Measurements from ENCODE around the gene NBEA. TPM values are rescaled to one million over a fixed set of nuclear protein-coding genes. Genes with fewer than 3 reads are reported as not detected.

The NBEA gene
- polyA plus RNA-seq, 4 donors, result 16.1 to 18.6 (median 17.2) TPM

DNA sequence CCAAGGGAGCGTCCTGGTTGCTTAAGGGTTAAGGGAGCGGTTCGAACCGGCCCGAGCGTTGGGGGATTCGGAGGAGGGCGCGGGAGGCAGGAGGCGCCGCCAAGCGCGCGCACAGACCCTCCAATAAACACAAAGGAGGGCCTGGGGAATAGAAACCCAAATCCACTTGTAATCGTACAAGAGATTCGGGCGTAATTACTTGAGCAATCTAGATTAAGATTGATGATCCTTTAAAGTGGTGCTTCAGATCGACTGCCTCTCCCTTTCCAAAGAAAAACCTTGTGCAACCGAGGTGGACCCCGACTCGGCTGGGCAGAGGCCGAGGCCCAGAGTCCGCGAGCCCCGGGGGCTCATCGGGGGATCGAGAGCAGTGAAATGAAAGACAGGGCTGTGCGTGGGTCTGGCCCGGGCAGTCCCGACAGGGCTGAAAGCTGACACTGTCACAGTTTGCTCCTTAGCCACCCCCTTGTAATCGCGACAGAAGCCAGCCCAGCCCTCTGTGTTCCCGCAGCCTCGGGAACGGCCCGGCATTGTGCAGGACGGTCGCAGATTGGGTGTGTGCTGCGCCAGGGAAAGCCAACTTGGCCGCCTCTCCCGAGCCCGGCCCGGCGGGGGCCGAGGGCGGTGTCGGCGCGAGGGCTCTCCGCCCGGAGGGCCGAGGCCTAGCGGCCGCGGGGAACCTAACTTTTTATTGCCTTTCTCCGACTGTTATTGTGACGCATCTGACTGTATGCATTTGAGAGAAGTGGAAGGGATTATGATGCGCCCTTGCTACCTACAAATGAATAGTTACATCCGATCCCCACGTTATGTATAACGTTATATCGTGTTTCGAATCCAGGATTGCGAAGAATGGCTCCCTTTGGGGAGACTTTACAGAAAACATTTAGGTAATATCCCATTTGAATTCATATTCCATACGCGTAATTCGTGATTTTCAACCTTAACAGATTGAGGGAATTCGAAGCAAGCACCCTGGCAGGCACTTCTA is 528.9 kb downstream of the NBEA start:
- DNase-seq (ENCODE audit: low read depth in 4 of 4, low spot score in 3 of 4), result no peak

DNA sequence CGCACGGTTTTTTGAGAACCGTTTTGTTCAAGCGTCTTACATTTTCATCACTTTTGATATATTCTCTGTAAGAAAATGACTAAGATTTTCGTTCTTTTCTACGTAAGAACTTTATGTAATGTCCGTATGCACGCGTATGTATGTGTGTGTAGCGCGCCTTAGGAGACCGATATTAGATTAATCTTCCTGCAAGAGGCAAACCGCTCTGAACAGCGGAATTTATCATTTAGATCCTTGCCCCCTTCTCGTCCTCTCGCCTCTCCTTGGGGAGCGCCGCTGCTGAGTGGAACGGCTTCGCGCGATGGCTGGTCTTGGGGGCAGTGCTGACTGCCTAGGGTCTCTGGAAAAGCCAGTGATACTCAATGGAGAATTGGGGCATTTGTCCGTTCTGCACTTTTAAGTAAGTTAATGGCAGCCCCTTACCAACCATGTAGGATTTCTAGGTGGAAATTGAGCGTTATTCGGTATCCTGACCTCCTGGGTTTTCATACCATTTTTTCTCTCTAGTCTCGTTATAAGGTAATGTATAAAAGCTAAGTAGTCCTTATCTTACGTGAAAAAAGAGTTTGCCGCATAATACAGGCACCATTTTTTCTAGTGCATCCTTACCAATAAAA is 529.7 kb downstream of the NBEA start:
- no peak for DNase-seq (ENCODE audit: low read depth in 4 of 4, low spot score in 3 of 4)

DNA sequence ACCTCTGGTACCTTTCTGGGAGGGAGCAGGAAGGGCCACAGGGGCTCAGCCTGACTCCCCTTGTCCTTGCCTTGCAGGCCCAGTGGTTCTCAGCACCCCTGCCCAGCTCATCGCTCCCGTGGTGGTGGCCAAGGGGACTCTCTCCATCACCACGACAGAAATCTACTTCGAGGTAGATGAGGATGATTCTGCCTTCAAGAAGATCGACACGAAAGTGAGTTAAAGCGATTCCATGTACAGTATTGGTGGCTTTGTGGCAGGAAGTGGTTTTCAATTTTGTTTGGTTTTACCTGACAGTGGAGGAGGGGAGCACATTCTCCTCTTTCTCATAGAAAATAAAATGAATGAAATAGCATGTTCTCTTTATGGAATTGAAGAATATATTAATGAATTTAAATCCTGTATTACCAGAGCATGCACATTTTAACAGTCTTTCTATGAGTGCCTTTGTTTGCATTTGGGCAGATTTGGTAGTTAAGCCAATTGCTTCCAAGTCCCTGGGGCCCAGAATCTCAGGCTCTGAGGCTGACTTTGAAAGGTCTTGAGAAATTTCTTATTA is 530.3 kb downstream of the NBEA start:
- DNase-seq (ENCODE audit: low read depth in 4 of 4, low spot score in 3 of 4), result no peak

DNA sequence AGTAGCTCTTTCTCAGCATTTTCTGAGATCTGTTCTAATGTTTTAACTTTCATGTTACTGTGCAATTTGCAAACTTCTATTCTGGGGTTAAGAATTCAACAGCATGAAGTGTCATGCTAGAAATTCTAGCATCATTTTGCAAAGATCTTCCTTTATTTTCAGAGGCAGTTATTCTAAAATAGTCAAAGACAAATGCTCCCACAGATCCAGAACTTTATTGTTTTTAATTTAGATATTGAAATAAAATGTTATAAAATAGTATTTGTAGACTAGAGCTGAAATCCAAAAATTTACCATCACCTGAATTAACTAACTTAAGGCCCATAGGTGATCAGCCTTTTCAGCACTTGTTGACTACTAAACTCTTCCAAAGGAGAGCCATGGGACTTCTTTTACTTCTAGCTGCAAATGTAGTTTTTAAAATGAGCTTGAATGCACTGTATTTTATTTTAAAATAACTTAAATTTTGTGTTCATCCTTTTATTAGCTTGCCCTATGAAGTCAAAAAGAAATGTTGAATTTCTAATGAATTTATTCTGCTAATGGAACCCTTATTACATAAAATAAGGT is 531.2 kb downstream of the NBEA start:
- DNase-seq (ENCODE audit: low read depth in 4 of 4, low spot score in 3 of 4), result no peak

DNA sequence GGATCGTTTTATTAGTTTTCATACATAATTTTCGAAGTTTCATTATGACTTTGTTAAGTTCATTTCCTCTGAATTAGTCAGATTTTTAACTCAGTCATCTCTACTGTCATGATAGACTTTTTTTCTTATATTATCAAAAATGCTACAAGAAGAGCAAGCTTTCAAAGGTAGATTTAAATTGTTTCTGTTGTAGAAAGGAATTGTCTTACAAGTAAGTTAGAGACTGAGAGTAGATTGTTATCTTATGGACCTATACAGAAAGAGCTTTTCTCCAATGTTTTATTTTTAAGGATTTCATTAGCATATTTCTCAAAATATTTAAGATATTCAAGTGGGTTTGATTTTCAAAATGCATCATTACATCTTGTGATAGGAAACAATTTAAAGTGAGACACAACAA is 531.7 kb downstream of the NBEA start:
- DNase-seq (ENCODE audit: low read depth in 4 of 4, low spot score in 3 of 4), result no peak

DNA sequence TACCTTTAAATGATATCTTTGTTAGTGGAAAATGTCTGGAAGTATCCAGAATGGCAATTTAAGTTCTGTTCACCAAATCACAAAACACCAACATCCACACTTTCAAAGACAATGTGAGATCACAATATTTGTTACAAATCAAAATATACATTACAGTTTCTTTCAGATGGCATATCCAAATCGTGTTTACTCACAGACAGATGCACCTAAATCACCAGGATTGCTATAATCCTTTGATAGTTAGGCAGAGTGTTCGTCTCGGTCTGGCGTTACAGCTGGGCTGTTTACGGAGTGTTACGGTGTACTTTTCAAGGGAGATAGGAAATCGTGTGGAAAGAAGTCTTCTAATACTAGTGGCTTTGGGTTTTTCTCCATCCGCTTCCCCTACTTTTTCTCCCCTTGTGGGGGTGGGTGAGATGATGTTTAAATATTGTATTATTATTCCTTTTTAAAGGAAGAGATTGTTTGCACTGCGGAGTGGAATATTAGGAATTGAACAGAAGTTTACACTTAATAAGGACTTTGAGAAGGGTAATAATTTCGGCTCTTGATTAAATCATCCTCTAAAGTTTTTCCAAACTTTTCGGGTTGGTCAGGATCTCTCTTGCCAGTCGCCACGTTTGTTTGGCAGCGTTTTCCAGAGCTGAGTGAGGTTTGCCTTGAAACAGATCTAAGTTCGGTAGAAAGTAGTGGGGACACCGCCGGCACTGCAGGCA is 532.6 kb downstream of the NBEA start:
- DNase-seq (ENCODE audit: low read depth in 4 of 4, low spot score in 3 of 4), result no peak

DNA sequence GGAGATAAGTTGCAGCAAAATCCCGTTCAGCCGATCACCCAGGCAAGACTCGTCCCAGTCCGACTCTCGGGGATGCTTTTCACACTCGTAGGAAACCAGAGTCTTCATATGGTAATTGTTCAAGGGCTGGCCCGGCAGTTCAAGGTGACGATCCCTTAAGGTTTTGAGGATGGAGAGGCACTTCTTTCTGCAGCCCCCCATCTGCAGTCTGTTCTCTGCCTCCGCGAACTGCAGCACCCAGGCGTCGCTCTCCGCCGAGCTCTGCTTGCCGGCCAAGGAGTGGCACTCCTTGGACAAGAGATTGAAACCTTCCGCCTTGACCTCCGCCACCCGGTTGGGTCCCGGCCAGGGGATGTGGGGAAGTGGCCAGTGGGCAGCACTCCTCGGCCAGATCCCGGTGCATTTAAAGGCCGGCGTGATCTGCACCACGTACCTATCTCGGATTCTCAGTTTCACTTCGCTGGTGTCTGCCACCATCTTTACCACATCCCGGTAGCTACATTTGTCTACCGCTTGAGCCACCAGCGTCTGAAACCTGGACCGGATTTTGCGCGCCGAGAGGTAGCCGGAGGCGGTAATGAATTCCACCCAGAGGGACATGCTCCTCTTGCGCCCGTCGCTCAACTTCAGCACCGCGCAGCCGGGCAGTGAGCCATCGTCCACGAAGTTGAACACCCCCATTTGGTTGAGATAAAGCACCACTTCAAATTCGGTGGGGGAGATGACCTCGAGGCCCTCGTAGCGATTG is 533.3 kb downstream of the NBEA start:
- no peak for DNase-seq (ENCODE audit: low read depth in 4 of 4, low spot score in 3 of 4)

DNA sequence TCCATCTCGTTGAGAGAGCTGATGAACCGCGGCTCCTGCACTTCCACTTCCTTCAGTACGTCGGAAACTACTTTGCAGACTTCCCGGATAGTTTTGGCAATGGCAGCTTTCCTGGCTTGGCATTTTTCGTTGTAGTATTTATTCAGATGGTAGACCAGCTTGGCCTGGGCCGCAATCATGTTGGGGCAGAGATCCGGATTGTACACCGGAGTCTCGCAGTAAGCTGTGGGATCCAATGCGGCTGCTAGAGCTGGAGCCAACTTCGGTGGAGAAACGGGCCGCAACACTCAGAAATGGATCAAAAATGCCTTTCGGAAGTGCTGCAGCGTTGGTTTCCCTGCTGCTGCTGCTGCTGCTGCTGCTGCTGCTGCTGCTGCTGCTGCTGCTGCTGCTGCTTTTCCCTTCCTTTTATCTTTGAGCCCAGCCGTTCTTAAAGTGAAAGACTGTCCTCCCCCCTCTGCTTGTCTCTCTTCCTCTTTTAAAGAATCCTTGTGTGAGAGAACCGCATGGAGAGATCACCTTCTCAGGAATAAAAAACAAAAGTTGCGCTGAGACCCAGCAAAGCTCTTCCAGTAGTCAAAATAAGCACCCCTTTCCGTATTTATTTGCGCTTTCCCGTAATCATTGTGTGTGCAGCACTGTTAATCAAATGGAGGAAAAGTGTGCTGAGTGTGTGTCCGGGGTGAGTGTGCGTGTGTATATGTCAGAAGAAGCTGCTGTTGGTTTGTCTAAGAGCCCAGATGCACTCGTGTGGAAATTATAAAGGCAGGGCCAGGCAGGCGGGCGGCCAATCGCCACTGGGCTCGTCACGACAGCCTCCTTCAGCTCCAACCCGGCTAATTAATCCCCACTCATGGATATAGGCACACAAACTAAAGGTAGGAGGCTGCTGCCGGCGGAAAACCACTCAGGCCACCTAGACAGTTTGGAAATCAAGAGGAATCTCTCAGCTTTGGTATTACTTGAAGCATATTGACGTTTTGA is 534.2 kb downstream of the NBEA start, which contains the start of gene MAB21L1:
MAB21L1 (minus strand) TSS at position 730 of the 984 bp plus-strand sequence; CDS start at position 179, 551 bp downstream.
- no peak for DNase-seq (ENCODE audit: low read depth in 4 of 4, low spot score in 3 of 4)

DNA sequence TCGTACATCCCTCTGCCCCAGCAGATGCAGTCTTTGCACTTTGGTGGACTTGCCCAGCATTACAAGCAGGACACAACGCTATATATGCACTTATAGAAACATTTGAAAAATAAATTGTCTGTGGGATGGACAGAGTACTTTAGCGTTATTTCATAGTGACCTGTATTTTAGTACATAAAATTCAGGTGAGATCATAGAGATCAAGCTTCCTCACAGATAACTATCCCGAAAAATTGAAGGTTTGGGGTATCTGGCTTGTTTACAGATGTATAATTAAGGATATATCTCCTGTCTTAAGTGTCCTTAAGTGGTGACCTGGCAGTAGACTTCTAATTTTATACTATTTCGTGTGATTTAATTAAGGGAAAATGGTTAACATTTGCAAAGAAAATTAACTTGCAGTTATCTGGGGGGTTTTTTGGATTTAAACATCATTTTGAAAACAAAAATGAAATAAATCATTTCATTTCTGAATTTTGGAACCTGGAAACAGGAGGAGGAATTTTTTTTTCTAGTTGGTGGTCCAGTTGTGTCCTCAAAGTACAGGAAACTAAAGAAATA is 535.4 kb downstream of the NBEA start:
- DNase-seq (ENCODE audit: low read depth in 4 of 4, low spot score in 3 of 4), result no peak

DNA sequence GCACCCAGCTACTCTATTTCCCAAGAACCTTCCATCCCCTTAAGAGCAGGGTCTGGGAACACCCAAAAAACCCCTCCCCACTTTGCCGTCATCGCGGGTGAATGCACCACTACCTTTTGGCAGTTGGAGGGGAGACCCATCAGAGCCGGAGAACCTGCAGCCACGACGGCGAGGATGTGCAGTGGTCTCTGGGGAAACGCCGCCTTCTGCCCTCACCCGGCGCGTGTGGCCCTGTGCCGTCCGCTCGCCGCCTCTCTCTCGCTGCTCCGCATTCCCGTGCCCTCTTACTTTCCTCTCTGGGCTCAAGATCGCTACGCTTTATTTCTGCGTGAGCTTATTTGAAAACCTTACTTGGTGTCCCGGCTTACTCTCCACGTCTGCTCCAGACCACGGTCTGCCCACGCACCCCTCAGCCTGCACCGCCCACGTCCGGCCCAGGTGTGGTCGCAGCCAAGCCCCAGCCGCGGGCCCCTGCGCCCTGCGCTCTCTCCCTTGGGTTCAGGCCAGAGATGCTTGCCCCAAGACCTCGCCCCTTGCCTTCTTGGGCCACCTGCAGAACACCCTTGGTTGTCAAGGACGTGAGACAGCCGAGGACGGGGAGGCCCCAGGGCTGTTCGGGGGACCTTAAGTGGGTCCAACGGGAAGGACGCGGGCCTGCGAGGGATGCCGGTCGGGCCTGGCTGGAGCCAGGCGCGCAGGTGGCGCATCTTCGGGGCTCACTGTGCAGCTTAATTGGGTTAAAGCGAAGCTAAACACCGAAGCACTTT is 536.4 kb downstream of the NBEA start:
- no peak for DNase-seq (ENCODE audit: low read depth in 4 of 4, low spot score in 3 of 4)

DNA sequence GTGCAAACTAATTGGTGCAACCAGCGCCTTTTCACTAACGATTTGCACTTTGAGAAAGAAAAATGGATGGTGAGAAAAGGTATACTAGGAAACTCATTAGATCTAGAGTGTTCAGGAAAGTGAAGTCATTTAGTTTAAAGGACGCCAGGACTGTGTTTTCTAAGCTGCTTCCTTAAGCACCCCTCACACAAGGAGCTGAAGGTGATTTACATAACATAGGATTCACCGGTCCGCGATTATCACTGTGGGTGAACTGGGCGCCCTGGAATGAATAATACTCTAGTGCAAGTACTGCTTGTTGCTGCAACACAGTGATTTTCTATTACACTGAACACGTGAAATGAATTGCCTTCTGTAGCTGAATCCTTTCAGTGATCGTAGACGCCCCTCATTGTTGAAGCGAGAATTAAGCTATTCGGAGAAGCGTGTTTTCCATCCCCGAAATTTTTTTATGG is 537.0 kb downstream of the NBEA start:
- no peak for DNase-seq (ENCODE audit: low read depth in 4 of 4, low spot score in 3 of 4)

DNA sequence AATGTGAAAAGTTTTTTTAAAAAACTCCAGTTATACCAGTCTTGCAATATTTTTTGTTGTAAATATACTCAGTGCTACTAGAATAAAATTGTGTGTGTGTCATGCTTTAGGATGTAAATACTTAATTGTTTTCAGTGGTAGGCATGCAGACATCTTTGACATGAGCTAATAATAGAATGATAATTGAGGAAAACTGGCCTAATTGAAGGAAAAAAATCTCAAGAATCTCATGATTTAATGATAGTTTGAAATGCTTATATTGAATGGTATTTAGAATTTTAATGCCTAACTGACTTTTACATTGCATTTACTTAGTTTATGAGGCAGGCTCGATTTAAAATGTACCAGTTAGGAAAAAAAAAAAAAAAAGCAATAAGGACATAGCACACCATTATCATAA is 537.6 kb downstream of the NBEA start:
- no peak for DNase-seq (ENCODE audit: low read depth in 4 of 4, low spot score in 3 of 4)

DNA sequence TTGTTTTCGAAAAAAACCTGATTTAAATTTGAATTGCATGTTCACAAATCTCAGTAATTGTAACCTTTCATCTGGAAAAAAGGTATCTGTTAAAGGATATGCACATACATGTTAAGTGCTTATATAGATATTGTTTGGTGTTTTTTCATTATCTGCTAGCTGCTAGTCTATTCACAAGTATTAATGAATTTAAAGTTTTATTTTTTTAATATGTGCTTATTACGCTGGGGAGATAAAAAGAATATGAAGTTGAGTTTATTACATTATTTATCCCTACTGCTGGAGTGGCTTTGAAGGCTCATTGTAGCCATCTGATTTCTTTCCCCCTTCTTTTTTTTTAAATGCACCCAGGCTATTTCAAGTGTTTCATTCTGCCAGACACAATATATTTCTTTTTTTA is 538.3 kb downstream of the NBEA start:
- DNase-seq (ENCODE audit: low read depth in 4 of 4, low spot score in 3 of 4), result no peak

DNA sequence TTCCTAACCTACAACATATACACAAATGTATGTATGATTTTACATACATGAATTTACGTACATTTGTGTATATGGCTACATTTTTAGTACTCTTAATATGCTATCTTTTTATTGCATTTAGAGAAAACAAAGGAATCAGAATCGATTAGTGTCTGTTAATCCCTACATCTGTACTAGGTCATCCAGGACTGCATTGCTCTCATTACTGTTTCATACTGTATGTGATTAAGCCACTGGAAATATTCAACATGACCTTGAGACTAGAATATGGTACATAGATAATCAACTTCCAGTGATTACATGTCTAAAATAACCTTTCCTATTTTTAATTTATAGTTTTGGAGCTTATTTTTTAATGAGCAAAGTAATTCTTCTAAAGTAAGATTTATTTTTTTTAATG is 539.7 kb downstream of the NBEA start:
- no peak for DNase-seq (ENCODE audit: low read depth in 4 of 4, low spot score in 3 of 4)

DNA sequence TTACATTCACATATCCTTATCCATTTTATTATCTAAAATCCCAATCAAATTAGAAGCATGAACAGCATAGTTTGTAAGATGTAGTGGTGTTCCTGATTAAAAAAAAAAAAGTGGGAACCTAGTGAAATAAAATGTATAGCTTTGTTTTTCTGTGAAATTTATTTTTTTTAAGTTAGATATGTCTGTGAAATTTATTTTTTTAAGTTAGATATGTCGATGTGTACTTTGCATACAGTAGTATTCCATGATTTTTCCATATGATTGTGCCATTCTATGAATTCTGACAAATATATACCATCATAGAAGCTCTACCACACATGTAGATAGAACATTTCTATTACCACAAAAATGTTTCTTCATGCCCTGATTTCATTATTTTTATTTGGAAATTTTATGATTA is 540.5 kb downstream of the NBEA start:
- DNase-seq (ENCODE audit: low read depth in 4 of 4, low spot score in 3 of 4), result no peak

DNA sequence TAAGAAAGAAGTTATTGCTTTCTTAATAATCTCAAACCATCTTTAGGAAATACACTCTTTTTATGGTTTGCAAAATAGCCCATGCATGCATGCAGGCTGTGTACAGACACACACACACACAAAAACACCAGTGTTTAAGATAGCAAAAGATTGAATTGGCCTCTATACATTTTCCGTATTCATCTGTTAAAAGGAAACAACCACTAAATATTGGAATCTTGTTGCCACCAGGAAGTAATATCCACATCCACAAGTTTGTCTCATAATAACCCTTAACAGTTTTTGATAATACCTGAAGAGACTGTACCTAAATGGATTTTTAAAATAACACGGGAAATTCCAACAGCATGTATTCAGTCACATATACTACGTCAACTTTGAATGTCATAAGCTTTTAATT is 541.7 kb downstream of the NBEA start:
- no peak for DNase-seq (ENCODE audit: low read depth in 4 of 4, low spot score in 3 of 4)

DNA sequence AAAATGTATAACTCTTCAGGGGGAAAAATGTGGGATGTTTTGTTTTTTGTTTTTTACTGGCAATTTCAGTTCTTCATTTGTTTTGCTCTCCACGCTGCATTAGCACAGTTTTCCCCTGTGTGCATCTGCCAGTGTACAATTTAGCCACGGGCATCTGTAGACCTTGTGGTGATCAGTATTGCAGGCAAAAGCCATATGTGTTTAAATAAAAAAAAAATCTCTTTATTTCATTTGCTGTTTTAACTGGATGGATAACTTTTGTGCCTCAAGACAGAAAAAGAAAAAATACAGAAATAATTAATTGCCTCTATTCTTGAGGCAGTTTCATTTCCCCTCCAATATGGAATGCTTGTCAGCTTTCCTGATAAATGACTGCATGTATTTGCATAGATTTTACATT is 542.3 kb downstream of the NBEA start:
- DNase-seq (ENCODE audit: low read depth in 4 of 4, low spot score in 3 of 4), result no peak

DNA sequence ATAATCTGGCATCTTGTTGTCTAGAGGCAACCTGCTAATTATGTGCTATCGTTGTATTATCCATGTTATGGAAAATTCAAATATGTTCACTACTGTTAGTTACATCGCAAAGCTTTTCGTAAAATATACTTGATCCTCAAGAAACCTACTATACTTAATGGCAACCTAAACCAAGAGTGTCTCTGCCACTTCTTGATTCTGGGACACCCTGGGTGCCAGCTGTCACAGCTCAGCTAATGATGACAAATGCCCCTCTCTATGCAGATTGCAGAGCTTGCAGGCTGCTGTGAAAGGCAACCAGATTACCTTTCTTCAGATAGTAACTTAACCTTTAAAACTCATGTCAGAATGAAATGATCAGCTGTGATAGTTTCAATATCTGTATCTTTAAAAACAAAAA is 543.4 kb downstream of the NBEA start:
- DNase-seq (ENCODE audit: low read depth in 4 of 4, low spot score in 3 of 4), result no peak
